OCI-LY3 (cell line): ENCODE results near the gene SLC39A6.
"Not testable (repeated sequence)": the region's sequence is repeated elsewhere in the genome, so short reads cannot be mapped to it uniquely, and the experiment has no call there.

Source experiments
- CTCF ChIP-seq: fragments of 200-600, 300-600 bp; sonication (generic); IDR thresholded peaks from 2 replicates; pipeline ENCODE4 v1.5.1; 2014; ENCODE audit warnings: antibody characterized with exemption, low read length, low read depth
- EZH2phosphoT487 ChIP-seq: fragments of 200-600 bp; shearing (Covaris generic); IDR thresholded peaks from 2 replicates; pipeline ENCODE4 v1.6.1; 2018; ENCODE audit warnings: antibody characterized with exemption, mixed run types, low read depth

GRCh38 chr18:36116771-36117170 lies 12.4 kb downstream of the SLC39A6 start:
- not testable (repeated sequence) for TF ChIP-seq CTCF, EZH2phosphoT487
